Peyer's patch (tissue), 4 donors: ENCODE measurements around the gene MEIOB. TPM values are rescaled to one million over a fixed set of nuclear protein-coding genes. Genes with fewer than 3 reads are reported as not detected.

Experiments used
- DNase-seq, 3 donors: peaks; one replicate each; pipeline ENCODE4 v3.0.0-alpha.2; 2017 to 2019
- H3K27ac ChIP-seq, 4 donors: fragments of 200-600 bp; sonication (generic); one replicate each; pipeline ENCODE4 v1.5.1; 2016 to 2019
- H3K27me3 ChIP-seq, 2 donors: fragments of 200-600 bp; sonication (generic); one replicate each; pipeline ENCODE4 v1.5.1; 2019
- H3K36me3 ChIP-seq, 3 donors: fragments of 200-600 bp; sonication (generic); one replicate each; pipeline ENCODE4 v1.5.1; 2016 to 2019
- H3K4me1 ChIP-seq, 4 donors: fragments of 200-600 bp; sonication (generic); one replicate each; pipeline ENCODE4 v1.5.1; 2016 to 2019
- H3K4me3 ChIP-seq, 4 donors: fragments of 200-600 bp; sonication (generic); 1 replicate in 3 of 4; 2 replicates in 1 of 4; pipeline ENCODE4 v1.5.1; 2016 to 2019; ENCODE audit warnings: mild to moderate bottlenecking in 1 of 4
- H3K9me3 ChIP-seq, 4 donors: fragments of 200-600 bp; sonication (generic); one replicate each; pipeline ENCODE4 v1.5.1; 2016 to 2019; ENCODE audit warnings: mild to moderate bottlenecking in 1 of 4
- POLR2A ChIP-seq, 2 donors: fragments of 450-650 bp; IDR thresholded peaks; one replicate each; pipeline ENCODE4 v1.5.1; 2017; ENCODE audit warnings: antibody characterized with exemption in 2 of 2, mild to moderate bottlenecking in 2 of 2, moderate library complexity in 2 of 2
- total RNA-seq, 4 donors: library from RNA; depleted of rRNA; stranded (reverse); fragments of >200 nt; gene quantifications; one replicate each; pipeline ENCODE4 v1.1.0, GENCODE V29; 2016
- TF ChIP-seq, protein P1 (sequence below), 6 experiments: fragments of 450-650 bp in 4 of 6; fragments of 200-600 bp in 2 of 6; sonication (generic) in 1 of 6; IDR thresholded peaks; one replicate each; pipeline ENCODE4 v1.5.1; 2017 to 2019; ENCODE audit warnings: antibody characterized with exemption in 6 of 6, mild to moderate bottlenecking in 3 of 6, moderate library complexity in 1 of 6

MEIOB gene
- total RNA-seq, 4 donors from 2014 or later, result not detected

GRCh38 chr16:1914084-1914608 is 42.2 kb upstream of the MEIOB start:
- Histone ChIP-seq H3K4me3 (no peak overlapping the region), H3K36me3 (no peaks in the 10 kb centered on the region), H3K27ac (peak overlapping the region in 2 of 4 donors; percentile 12 to 65), H3K27me3 (peaks cover 0 to 20% of the 10 kb centered on the region in 2 donors), H3K9me3 (no peaks in the 10 kb centered on the region), H3K4me1 (peaks cover 0 to 21% (median 4%) of the 10 kb centered on the region in 4 donors)
- TF ChIP-seq, protein P1, sequence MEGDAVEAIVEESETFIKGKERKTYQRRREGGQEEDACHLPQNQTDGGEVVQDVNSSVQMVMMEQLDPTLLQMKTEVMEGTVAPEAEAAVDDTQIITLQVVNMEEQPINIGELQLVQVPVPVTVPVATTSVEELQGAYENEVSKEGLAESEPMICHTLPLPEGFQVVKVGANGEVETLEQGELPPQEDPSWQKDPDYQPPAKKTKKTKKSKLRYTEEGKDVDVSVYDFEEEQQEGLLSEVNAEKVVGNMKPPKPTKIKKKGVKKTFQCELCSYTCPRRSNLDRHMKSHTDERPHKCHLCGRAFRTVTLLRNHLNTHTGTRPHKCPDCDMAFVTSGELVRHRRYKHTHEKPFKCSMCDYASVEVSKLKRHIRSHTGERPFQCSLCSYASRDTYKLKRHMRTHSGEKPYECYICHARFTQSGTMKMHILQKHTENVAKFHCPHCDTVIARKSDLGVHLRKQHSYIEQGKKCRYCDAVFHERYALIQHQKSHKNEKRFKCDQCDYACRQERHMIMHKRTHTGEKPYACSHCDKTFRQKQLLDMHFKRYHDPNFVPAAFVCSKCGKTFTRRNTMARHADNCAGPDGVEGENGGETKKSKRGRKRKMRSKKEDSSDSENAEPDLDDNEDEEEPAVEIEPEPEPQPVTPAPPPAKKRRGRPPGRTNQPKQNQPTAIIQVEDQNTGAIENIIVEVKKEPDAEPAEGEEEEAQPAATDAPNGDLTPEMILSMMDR (IDR thresholded peaks at IDR 0.05), result no peak
- no peak for TF ChIP-seq POLR2A (IDR thresholded peaks at IDR 0.05)
- peak in 2 of 3 donors; percentile 56 to 61 for DNase-seq

DNA sequence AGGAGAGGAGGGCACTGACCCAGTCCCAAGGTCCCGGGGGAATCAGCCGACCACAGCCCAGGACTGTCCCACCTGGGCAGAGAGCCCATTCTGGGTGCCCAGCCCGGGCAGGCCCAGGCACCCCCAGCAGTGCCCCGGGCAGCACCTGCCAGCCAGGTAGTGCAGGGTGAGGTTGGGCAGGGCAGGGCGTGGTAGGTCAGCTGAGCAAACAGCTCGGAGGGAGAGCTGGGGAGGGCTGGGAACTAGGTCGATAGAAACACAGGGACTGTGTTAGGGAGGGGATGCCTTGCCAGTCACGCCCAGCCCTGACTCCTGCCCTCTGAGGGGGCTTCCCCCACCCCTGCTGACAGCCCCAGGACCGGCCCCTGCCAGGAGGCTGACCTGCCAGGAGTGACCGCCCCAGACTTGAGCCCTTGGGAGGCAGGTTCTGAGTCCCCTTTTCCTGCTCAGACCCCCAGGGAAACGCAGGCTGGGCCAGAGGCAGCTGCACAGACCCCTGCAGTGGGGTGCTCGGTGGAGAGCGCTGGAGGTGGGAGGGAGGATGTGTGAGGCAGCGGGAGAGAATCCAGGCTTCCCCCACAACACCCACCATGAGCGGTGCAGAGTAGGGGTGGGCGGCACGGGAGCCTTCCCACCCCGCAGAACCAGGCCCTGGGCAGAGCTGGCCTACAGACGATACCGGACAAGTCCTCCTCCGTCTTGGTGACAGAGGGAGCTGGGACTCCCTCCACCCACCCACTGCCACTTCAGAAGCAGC is 41.5 kb upstream of the MEIOB start:
- Histone ChIP-seq H3K4me1 (peaks cover 0 to 18% (median 4%) of the 10 kb centered on the region in 4 donors), H3K27me3 (peaks cover 0 to 14% of the 10 kb centered on the region in 2 donors), H3K4me3 (no peak overlapping the region), H3K36me3 (no peaks in the 10 kb centered on the region), H3K9me3 (no peaks in the 10 kb centered on the region), H3K27ac (peak overlapping the region in 3 of 4 donors; percentile 12 to 65 (median 38))
- peak in 2 of 3 donors; percentile 87 to 90 for DNase-seq
- TF ChIP-seq, protein P1 (IDR thresholded peaks at IDR 0.05), result no peak
- TF ChIP-seq POLR2A (IDR thresholded peaks at IDR 0.05), result peak in 1 of 2 donors; percentile 25

DNA sequence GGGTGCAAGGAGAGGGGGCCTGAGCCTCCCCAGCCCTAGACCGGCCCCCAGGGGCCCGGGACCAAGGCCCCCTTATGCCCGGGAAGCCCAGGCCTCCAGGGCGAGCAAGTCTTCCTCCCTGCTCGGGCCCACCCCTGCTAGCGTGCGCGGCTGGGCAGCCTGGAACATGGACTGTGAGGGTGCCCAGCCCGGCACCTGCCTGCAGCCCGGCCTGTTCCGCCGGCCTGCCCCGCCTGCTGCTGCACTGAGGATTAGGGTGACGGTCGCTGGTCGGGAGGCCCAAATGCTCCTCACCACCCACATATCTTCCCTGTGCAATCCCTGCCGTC is 40.2 kb upstream of the MEIOB start:
- Histone ChIP-seq H3K4me3 (no peak overlapping the region), H3K9me3 (no peaks in the 10 kb centered on the region), H3K27ac (no peak overlapping the region), H3K27me3 (peaks cover 0 to 6% of the 10 kb centered on the region in 2 donors), H3K4me1 (peaks cover 0 to 8% (median 4%) of the 10 kb centered on the region in 4 donors), H3K36me3 (no peaks in the 10 kb centered on the region)
- TF ChIP-seq, protein P1 (IDR thresholded peaks at IDR 0.05), result no peak
- no peak for TF ChIP-seq POLR2A (IDR thresholded peaks at IDR 0.05)
- peak in 1 of 3 donors; percentile 50 for DNase-seq

GRCh38 chr16:1911467-1912214 is 39.7 kb upstream of the MEIOB start:
- Histone ChIP-seq H3K4me3 (no peak overlapping the region), H3K27me3 (peaks cover 0 to under 1% of the 10 kb centered on the region in 2 donors), H3K9me3 (no peaks in the 10 kb centered on the region), H3K36me3 (no peaks in the 10 kb centered on the region), H3K27ac (no peak overlapping the region), H3K4me1 (peaks cover 0 to 7% (median 4%) of the 10 kb centered on the region in 4 donors)
- peak in 1 of 3 donors; percentile 48 for DNase-seq
- TF ChIP-seq POLR2A (IDR thresholded peaks at IDR 0.05), result no peak
- TF ChIP-seq, protein P1 (IDR thresholded peaks at IDR 0.05), result no peak

DNA sequence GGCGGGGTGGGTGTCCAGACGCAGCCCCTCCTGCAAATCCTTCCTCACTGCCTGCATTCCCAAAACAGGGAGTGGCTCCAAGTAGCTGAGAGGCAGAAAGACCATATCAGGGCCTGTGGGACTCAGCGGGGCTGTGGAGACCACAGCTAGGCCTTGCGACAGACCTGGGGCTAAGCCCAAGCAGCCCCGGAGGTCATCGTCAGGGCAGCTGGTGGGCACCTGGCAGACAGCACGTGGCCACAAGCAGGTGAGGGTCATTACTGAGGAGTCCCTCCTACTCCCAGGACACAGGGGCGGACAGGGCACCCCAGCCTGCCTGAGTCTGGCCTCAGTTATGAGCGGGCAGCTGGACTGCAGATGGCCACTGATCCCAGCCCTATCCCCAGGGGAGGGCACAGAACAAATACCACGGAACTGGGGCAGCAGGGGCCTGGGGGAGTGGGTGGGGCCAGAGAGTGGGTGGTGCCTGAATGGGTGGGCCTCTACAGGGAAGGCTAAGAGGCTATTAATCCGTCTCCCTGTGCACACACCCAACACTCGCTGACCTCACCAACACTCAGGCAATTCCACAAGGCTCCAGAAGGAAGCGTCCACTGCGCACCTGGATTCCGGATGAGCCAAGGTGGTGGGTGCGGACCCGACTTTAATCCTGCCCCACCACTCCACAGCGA is 37.7 kb upstream of the MEIOB start:
- no peaks in the 10 kb centered on the region for H3K36me3 ChIP-seq
- peak in 2 of 3 donors; percentile 50 to 63 for DNase-seq
- no peaks in the 10 kb centered on the region for H3K27me3 ChIP-seq
- TF ChIP-seq POLR2A (IDR thresholded peaks at IDR 0.05), result no peak
- TF ChIP-seq, protein P1 (IDR thresholded peaks at IDR 0.05), result no peak
- H3K27ac ChIP-seq, result no peak overlapping the region
- H3K4me3 ChIP-seq, result no peak overlapping the region
- H3K4me1 ChIP-seq, result peaks cover 0 to 7% (median 4%) of the 10 kb centered on the region in 4 donors
- H3K9me3 ChIP-seq, result no peaks in the 10 kb centered on the region
